GM12878 (cell line): Measurements from ENCODE around the gene DNAH2.

ENCODE experiments used
- ATF3 ChIP-seq: IDR thresholded peaks from 2 replicates; pipeline ENCODE4 v1.6.1; 2011; ENCODE audit warnings: low read depth, mild to moderate bottlenecking, low read length, moderate library complexity, borderline replicate concordance; ENCODE audit errors: extremely low read depth
- DPF2 ChIP-seq: fragments of 450-650 bp; IDR thresholded peaks from 2 replicates; pipeline ENCODE4 v1.6.1; 2017; ENCODE audit warnings: mild to moderate bottlenecking
- ELK1 ChIP-seq: IDR thresholded peaks from 2 replicates; pipeline ENCODE4 v1.6.1; 2012; ENCODE audit warnings: low read depth, low read length, improper control_type of control experiment
- HCFC1 ChIP-seq: fragments of 150-350 bp; IDR thresholded peaks from 2 replicates; pipeline ENCODE4 v1.6.1; 2014; ENCODE audit warnings: low read length
- NBN ChIP-seq: fragments of 450-650 bp; IDR thresholded peaks from 2 replicates; pipeline ENCODE4 v1.6.1; 2016
- POLR2AphosphoS5 ChIP-seq: IDR thresholded peaks from 2 replicates; pipeline ENCODE4 v1.6.1; 2011; ENCODE audit warnings: mild to moderate bottlenecking, low read length, inconsistent platforms
- RB1 ChIP-seq: fragments of 450-650 bp; formaldehyde crosslinking; IDR thresholded peaks from 2 replicates; pipeline ENCODE4 v1.6.1; 2017; ENCODE audit warnings: mild to moderate bottlenecking, borderline replicate concordance
- RFX5 ChIP-seq: IDR thresholded peaks from 2 replicates; pipeline ENCODE4 v1.6.1; 2011; ENCODE audit warnings: low read depth, low read length, improper control_type of control experiment
- ZNF384 ChIP-seq: IDR thresholded peaks from 2 replicates; pipeline ENCODE4 v1.6.1; 2012; ENCODE audit warnings: low read depth, mild to moderate bottlenecking, low read length, improper control_type of control experiment, borderline replicate concordance
- ZNF592 ChIP-seq: fragments of 450-650 bp; IDR thresholded peaks from 2 replicates; pipeline ENCODE4 v1.6.1; 2017; ENCODE audit warnings: mild to moderate bottlenecking, moderate library complexity

- TF ChIP-seq RB1 (no peak), RFX5 (no peak), ZNF384 (no peak), POLR2AphosphoS5 (no peak), ZNF592 (no peak), ATF3 (no peak), ELK1 (no peak), HCFC1 (no peak), NBN (no peak), DPF2 (no peak)
Observed at GRCh38 chr17:7850701-7851437, 133.3 kb downstream of the DNAH2 start.
